Astrocyte of the cerebellum (primary cell): Measurements from ENCODE around the gene TENM3.

ENCODE experiments used
- DNase-seq: peaks from one replicate; pipeline ENCODE4 v3.0.0-alpha.2; 2011; ENCODE audit warnings: low read depth
- H3K4me3 ChIP-seq: 2 replicates; pipeline ENCODE4 v1.5.1; 2011; ENCODE audit warnings: mild to moderate bottlenecking, low read depth, low read length, moderate library complexity
- CTCF ChIP-seq: IDR thresholded peaks from 2 replicates; pipeline ENCODE4 v1.5.1; 2012; ENCODE audit warnings: low read length, low read depth, moderate library complexity, mild to moderate bottlenecking; ENCODE audit errors: missing control alignments
- in situ Hi-C: cut with HindIII; loops from 2 replicates; pipeline ENCODE4 v1.10.0; 2017; ENCODE audit warnings: low sequenced_read_pairs

Gene TENM3

GRCh38 chr4:182829196-182829595 is 586.0 kb downstream of the TENM3 start:
- in situ Hi-C loops: no loop called here
- TF ChIP-seq CTCF: no peak
- no peak for DNase-seq
- H3K4me3 ChIP-seq: no peak overlapping the region

- in situ Hi-C loops: no loop called here
- no peak for DNase-seq
- no peak overlapping the region for H3K4me3 ChIP-seq
- TF ChIP-seq CTCF: no peak
Observed at GRCh38 chr4:182831376-182831775, 588.2 kb downstream of the TENM3 start.

DNA sequence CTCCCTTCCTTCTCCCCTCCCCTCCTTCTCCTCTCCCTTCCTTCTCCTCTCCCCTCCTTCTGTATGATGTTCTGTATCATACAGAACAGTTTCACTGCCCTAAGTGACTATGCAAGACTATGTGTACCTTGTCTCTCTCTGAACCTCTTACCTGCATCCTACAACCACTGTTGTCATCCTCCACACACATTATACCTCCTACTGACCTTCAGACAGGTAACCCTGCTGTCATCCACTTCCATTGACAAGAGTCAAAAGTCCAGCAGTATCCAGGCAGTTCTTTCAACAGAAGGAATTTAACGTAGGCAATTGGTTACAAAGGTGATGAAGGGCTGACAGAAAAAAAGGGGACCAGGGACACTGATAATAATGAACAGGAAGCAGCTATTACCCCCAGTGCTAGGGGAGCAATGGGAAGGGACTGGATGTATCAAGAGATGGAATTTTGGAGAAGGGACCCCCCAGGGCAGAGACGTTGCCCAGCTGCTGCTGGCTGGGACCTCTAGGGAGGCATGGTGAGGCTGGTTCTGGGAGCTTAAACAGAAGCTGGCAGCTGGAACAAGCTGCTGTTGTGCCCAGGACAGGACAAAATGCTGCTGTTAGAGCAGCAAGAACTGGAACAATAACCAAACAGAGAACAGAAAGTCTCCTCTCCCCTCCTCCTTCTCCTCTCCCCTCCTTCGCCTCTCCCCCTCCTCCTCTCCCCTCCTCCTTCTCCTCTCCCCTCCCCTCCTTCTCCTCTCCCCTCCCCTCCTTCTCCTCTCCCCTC is 589.3 kb downstream of the TENM3 start:
- in situ Hi-C loops: no loop called here
- H3K4me3 ChIP-seq: no peak overlapping the region
- no peak for DNase-seq
- TF ChIP-seq CTCF: no peak

DNA sequence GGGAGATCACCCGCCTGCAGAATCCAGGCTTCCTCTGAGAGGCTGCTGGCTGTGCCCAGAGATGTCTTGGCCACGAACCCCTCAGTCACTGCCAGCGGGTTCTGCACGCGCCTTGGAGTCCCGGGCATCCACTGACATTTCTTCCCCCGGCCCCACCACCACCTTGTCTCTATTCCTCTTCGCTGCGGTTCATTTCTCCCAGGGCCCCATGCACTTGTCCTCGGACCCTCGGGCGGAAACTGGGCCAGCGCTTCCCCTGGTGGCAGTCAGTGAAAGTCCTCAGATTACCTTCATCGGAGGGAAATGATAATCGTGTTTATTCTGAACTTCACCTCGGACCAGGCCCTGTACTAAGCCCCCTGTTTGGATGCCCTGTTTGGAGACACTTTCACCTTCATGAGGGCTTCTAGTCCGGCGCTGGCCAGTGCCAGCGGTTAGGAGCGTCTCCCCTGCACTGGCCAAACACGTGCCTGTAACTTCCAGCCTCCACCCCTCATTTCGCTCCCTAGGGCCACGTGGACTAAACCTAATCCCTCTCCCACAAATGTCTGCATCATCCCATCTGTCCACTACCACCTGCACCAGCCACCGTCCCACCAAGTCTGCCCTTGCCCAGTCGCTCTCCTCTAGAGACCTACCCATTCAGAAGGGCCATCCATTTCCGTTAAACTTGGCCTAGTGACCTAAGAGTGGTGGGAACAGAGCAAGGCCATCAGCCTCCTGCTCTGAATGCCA is 592.0 kb downstream of the TENM3 start:
- in situ Hi-C loops: no loop called here
- peak; percentile 29 for TF ChIP-seq CTCF
- H3K4me3 ChIP-seq: no peak overlapping the region
- no peak for DNase-seq

DNA sequence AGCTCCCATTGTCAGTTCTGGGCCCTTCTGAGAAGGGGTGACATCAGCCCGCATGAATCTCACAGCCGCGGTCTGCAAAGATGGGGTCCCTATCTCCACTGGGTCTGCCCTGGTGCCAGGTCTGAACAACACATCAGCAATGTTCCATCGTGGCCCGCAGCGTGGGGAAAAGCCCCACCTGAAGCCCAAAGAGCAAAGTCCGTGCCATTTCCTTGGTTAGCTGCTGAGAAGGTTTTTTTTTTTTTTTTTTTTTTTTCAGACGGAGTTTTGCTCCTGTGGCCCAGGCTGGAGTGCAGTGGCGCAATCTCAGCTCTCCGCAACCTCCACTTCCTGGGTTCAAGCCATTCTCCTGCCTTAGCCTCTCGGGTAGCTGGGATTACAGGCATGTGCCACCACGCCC is 594.6 kb downstream of the TENM3 start:
- no peak for DNase-seq

GRCh38 chr4:182838535-182838934 is 595.3 kb downstream of the TENM3 start:
- in situ Hi-C loops: no loop called here
- H3K4me3 ChIP-seq: no peak overlapping the region
- DNase-seq: no peak
- no peak for TF ChIP-seq CTCF

More for the DNA sequence above, 594.6 kb downstream of the TENM3 start:
- TF ChIP-seq CTCF: no peak
- no peak overlapping the region for H3K4me3 ChIP-seq
- in situ Hi-C loops: no loop called here
